GM12878 (cell line): ENCODE measurements around the gene MYMK. TPM values are rescaled to one million over a fixed set of nuclear protein-coding genes. Genes with fewer than 3 reads are reported as not detected.

Experiments used
- ATAC-seq: fragments of 200-7000 bp; cut with Tn5 transposase; 3 replicates; pipeline ENCODE4 v1.9.1; 2020; ENCODE audit warnings: mild to moderate bottlenecking, moderate library complexity
- BruUV-seq: library from RNA; stranded (reverse); fragments of 400-500 nt; replicated peaks from 2 replicates; lab custom pipeline; 2021; lab: Mats Ljungman, UMichigan
- CTCF ChIA-PET: fragments of 300-600 bp; sonication (Branson Sonifier 250); formaldehyde crosslinking; extraction: SDS; loops from one replicate; lab custom pipeline; 2021; ENCODE audit warnings: inconsistent platforms; lab: Yijun Ruan, JAX
- POLR2A ChIA-PET: fragments of 350-600 bp; formaldehyde crosslinking; extraction: SDS; loops from one replicate; lab custom pipeline; 2021; ENCODE audit warnings: inconsistent platforms; lab: Charles Lee
- RAD21 ChIA-PET: fragments of 300-600 bp; sonication (Branson Sonifier 250); formaldehyde crosslinking; loops from one replicate; lab custom pipeline; 2023; ENCODE audit warnings: antibody characterized with exemption; ENCODE audit not compliant: unreplicated experiment; lab: Charles Lee
- SMC1A ChIA-PET: fragments of 300-600 bp; sonication (Branson Sonifier 250); formaldehyde crosslinking; loops from one replicate; lab custom pipeline; 2023; ENCODE audit not compliant: unreplicated experiment, uncharacterized antibody; lab: Charles Lee
- DNase-seq: peaks from one replicate; pipeline ENCODE4 v3.0.0-alpha.2; 2011; ENCODE audit warnings: low read depth, low spot score
- FAIRE-seq: peaks from 3 replicates; lab custom pipeline; 2011; peaks lifted over from hg19 to GRCh38; lab: Jason Lieb, UNC
- H2AFZ ChIP-seq: 2 replicates; pipeline ENCODE4 v1.6.0; 2011; ENCODE audit warnings: low read depth, low read length, control low read depth; ENCODE audit not compliant: control insufficient read depth
- H3K27ac ChIP-seq: 2 replicates; pipeline ENCODE4 v1.5.1; 2011; ENCODE audit warnings: control low read depth; ENCODE audit not compliant: control insufficient read depth, insufficient read depth
- H3K27me3 ChIP-seq, 2 experiments: replicated peaks in 1 of 2; 2 replicates each; pipeline versions ENCODE4 v1.6.0 to v1.6.1; 2011; ENCODE audit warnings: low read length in 1 of 2; ENCODE audit not compliant: control insufficient read depth in 2 of 2, insufficient read depth in 2 of 2
- H3K36me3 ChIP-seq, 2 experiments: 2 replicates each; pipeline ENCODE4 v1.5.1; 2011; ENCODE audit warnings: low read length in 1 of 2; ENCODE audit not compliant: control insufficient read depth in 2 of 2, insufficient read depth in 2 of 2
- H3K4me1 ChIP-seq: 2 replicates; pipeline ENCODE4 v1.6.1; 2011; ENCODE audit warnings: mild to moderate bottlenecking, low read length, moderate library complexity, mixed read lengths; ENCODE audit not compliant: control insufficient read depth, insufficient read depth
- H3K4me2 ChIP-seq: 2 replicates; pipeline ENCODE4 v1.6.0; 2011; ENCODE audit warnings: control low read depth; ENCODE audit not compliant: control insufficient read depth, insufficient read depth
- H3K4me3 ChIP-seq: fragments of 200-600 bp; sonication (generic); 2 replicates; pipeline ENCODE4 v1.5.1; 2016
- H3K79me2 ChIP-seq: 2 replicates; pipeline ENCODE4 v1.6.0; 2011; ENCODE audit warnings: low read length; ENCODE audit not compliant: control insufficient read depth, insufficient read depth
- H3K9ac ChIP-seq: 2 replicates; pipeline ENCODE4 v1.8.0; 2011; ENCODE audit warnings: low read length, control low read depth, mixed read lengths; ENCODE audit not compliant: control insufficient read depth, insufficient read depth
- H3K9me3 ChIP-seq: replicated peaks from 3 replicates; pipeline ENCODE4 v1.5.1; 2011; ENCODE audit warnings: mild to moderate bottlenecking, low read length; ENCODE audit not compliant: control insufficient read depth, insufficient read depth
- H4K20me1 ChIP-seq: 2 replicates; pipeline ENCODE4 v1.6.0; 2011; ENCODE audit not compliant: control insufficient read depth, insufficient read depth
- BHLHE40 ChIP-seq, 2 experiments: fragments of 450-650 bp in 1 of 2; IDR thresholded peaks; 2 replicates each; pipeline ENCODE4 v1.6.1; 2011 to 2017; ENCODE audit warnings: low read depth in 2 of 2, borderline replicate concordance in 1 of 2, improper control_type of control experiment in 1 of 2, low read length in 1 of 2, mild to moderate bottlenecking in 1 of 2
- GABPA ChIP-seq: IDR thresholded peaks from 2 replicates; pipeline ENCODE4 v1.6.1; 2014; ENCODE audit warnings: antibody characterized with exemption, low read depth, mild to moderate bottlenecking, inconsistent platforms
- KLF5 ChIP-seq: fragments of 450-650 bp; IDR thresholded peaks from 2 replicates; pipeline ENCODE4 v1.6.1; 2014; ENCODE audit warnings: mild to moderate bottlenecking; ENCODE audit not compliant: partially characterized antibody
- MYB ChIP-seq: fragments of 150-350 bp; IDR thresholded peaks from 2 replicates; pipeline ENCODE4 v1.6.1; 2014; ENCODE audit warnings: mild to moderate bottlenecking, low read depth, low read length, borderline replicate concordance
- NFIC ChIP-seq: IDR thresholded peaks from 2 replicates; pipeline ENCODE4 v1.6.1; 2012; ENCODE audit warnings: low read depth, mild to moderate bottlenecking, inconsistent platforms, low read length, moderate library complexity
- NFXL1 ChIP-seq: fragments of 450-650 bp; IDR thresholded peaks from 2 replicates; pipeline ENCODE4 v1.6.1; 2017; ENCODE audit warnings: antibody characterized with exemption, mild to moderate bottlenecking, borderline replicate concordance
- NFYA ChIP-seq: IDR thresholded peaks from 2 replicates; pipeline ENCODE4 v1.6.1; 2011; ENCODE audit warnings: low read depth, mild to moderate bottlenecking, low read length, improper control_type of control experiment, borderline replicate concordance
- NR2C2 ChIP-seq: IDR thresholded peaks from 2 replicates; pipeline ENCODE4 v1.6.1; 2011; ENCODE audit warnings: borderline replicate concordance, low read depth; ENCODE audit not compliant: control insufficient read depth, insufficient read length
- POLR2AphosphoS5 ChIP-seq: IDR thresholded peaks from 2 replicates; pipeline ENCODE4 v1.6.1; 2011; ENCODE audit warnings: mild to moderate bottlenecking, low read length, inconsistent platforms
- POU2F2 ChIP-seq: IDR thresholded peaks from 3 replicates; pipeline ENCODE4 v1.6.1; 2011; ENCODE audit warnings: low read depth, mild to moderate bottlenecking, low read length, borderline replicate concordance
- WGBS: methylation state at CpG from one replicate; pipeline ENCODE4 v1.1.6; 2016; ENCODE audit warnings: low lambda C conversion rate; ENCODE audit not compliant: insufficient replicate concordance, insufficient coverage; ENCODE audit errors: missing lambda C conversion rate; 5-methylcytosine and 5-hydroxymethylcytosine counted together
- in situ Hi-C: fragments of 300-500 bp; cut with MboI; formaldehyde crosslinking; loops from 9 replicates; pipeline ENCODE4 v1.14.3; 2018; ENCODE audit warnings: mixed read lengths
- intact Hi-C: fragments of 100-400 bp; cut with micrococcal nuclease; formaldehyde crosslinking; loops from one replicate; pipeline ENCODE4 v1.14.2; 2022; ENCODE audit not compliant: unreplicated experiment
- polyA plus RNA-seq, 11 experiments: library from polyadenylated mRNA; depleted of rRNA in 4 of 11; unstranded in 6 of 11; stranded (reverse) in 5 of 11; fragments of >200 nt; fragmentation: Nextera tagmentation in 4 of 11; fragmentation: Illumina TruSeq in 1 of 11; extraction: Ambion mirVana in 4 of 11; extraction: Trizol in 1 of 11; gene quantifications; 1 replicate in 1 of 11; 2 replicates in 10 of 11; pipeline versions ENCODE4 v1.2.1 to v1.2.3, GENCODE V29; 2011 to 2016; ENCODE audit warnings: inconsistent platforms in 2 of 11, missing spikeins in 2 of 11, low read depth in 1 of 11
- total RNA-seq, 4 experiments: library from RNA; depleted of rRNA in 3 of 4; stranded (reverse); fragments of >200 nt in 3 of 4; fragmentation: Illumina TruSeq in 1 of 4; extraction: Trizol in 1 of 4; gene quantifications; 2 replicates each; pipeline versions ENCODE4 v1.2.1 to v1.2.3, GENCODE V29; 2013 to 2021
- TF ChIP-seq, protein P1 (sequence below): IDR thresholded peaks from 2 replicates; pipeline ENCODE4 v1.6.1; 2011; ENCODE audit warnings: borderline replicate concordance, low read depth, mild to moderate bottlenecking, moderate library complexity, low read length; ENCODE audit not compliant: insufficient read depth, poor library complexity, severe bottlenecking
- TF ChIP-seq, protein P2 (sequence below): fragments of 150-350 bp; IDR thresholded peaks from 2 replicates; pipeline ENCODE4 v1.6.1; 2016; ENCODE audit warnings: low read depth, low read length
- TF ChIP-seq, protein P3 (sequence below): fragments of 450-650 bp; IDR thresholded peaks from 2 replicates; pipeline ENCODE4 v1.6.1; 2017; ENCODE audit warnings: antibody characterized with exemption, mild to moderate bottlenecking, moderate library complexity

MYMK gene
- total and polyA plus RNA-seq, 10 of the 15 experiments (the other 5 are each of a cell fraction or from before 2014, with no cell fraction given): not detected

DNA sequence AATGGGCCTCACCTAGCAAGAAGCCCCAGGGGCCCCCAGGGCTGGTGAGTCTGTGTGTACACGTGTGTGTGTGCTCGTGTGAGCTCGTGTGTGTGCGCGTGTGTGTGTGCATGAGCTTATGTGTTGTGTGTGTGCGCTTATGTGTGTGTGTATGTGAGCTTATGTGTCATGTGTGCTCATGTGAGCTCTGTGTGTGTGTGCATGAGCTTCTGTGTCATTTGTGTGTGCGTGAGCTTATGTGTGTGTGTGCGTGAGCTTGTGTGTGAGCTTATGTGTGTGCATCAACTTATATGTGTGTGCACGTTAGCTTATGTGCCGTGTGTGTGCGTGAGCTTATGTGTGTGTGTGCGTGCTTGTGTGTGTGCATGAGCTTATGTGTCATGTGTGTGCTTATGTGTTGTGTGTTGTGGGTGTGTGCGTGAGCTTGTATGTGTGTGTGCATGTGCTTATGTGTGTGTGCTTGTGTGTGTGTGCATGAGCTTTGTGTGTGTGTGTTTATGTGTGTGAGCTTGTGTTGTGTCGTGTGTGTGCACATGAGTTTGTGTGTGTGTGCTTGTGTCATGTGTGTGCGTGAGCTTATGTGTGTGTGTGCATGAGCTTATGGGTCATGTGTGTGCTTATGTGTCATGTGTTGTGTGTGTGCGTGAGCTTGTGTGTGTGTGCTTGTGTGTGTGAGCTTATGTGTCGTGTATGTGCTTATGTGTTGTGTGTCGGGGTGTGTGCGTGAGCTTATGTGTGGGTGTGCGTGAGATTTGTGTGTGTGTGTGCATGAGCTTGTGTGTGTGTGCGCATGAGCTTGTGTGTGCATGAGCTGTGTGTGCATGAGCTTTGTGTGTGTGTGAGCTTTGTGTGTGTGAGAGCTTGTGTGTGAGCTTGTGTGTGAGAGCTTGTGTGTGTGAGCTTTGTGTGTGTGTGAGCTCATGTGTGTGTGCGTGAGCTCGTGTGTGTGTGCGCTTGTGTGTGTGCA, 29.1 kb downstream of the MYMK start:
- peak; percentile 72 for FAIRE-seq
- POLR2A ChIA-PET: no interaction called here
- in situ Hi-C loops: no loop called here

More for the DNA sequence above, 29.1 kb downstream of the MYMK start:
- DNase-seq: no peak
- no peaks in the 10 kb centered on the region for H3K9me3 ChIP-seq
- 81% methylated on average over 24 of the region's 24 CpGs for WGBS
- no peak overlapping the region for H3K9ac ChIP-seq
- intact Hi-C loops: no loop called here
- no peak for ATAC-seq
- H4K20me1 ChIP-seq: no peaks in the 10 kb centered on the region
- peaks cover 0 to 1% of the 10 kb centered on the region in 2 experiments; a peak in 1 of 4 replicates for H3K27me3 ChIP-seq
- ChIA-PET RAD21 (interaction anchor here (1.3 kb wide), 1 partner anchor 18 kb away, joined by 3 read pairs; no protein-coding TSS in a partner anchor), CTCF (interaction anchor here (0.7 to 2.1 kb wide), 5 partner anchors 9 to 314 kb away, joined by 3 to 5 read pairs (median 4); no protein-coding TSS in a partner anchor), SMC1A (interaction anchor here (1.5 kb wide), 1 partner anchor 9 kb away, joined by 3 read pairs; no protein-coding TSS in a partner anchor)
- H3K4me2 ChIP-seq: no peak overlapping the region
- no TSS peak for BruUV-seq
- H3K36me3 ChIP-seq: no peaks in the 10 kb centered on the region
- no peak overlapping the region for H2AFZ ChIP-seq
- no peak overlapping the region for H3K27ac ChIP-seq
- no peak overlapping the region for H3K4me3 ChIP-seq
- no peaks in the 10 kb centered on the region for H3K79me2 ChIP-seq
- H3K4me1 ChIP-seq: no peaks in the 10 kb centered on the region
- TF ChIP-seq, protein P1, sequence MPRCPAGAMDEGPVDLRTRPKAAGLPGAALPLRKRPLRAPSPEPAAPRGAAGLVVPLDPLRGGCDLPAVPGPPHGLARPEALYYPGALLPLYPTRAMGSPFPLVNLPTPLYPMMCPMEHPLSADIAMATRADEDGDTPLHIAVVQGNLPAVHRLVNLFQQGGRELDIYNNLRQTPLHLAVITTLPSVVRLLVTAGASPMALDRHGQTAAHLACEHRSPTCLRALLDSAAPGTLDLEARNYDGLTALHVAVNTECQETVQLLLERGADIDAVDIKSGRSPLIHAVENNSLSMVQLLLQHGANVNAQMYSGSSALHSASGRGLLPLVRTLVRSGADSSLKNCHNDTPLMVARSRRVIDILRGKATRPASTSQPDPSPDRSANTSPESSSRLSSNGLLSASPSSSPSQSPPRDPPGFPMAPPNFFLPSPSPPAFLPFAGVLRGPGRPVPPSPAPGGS: peak; percentile 91
- no peak for TF ChIP-seq MYB
- TF ChIP-seq, protein P2, sequence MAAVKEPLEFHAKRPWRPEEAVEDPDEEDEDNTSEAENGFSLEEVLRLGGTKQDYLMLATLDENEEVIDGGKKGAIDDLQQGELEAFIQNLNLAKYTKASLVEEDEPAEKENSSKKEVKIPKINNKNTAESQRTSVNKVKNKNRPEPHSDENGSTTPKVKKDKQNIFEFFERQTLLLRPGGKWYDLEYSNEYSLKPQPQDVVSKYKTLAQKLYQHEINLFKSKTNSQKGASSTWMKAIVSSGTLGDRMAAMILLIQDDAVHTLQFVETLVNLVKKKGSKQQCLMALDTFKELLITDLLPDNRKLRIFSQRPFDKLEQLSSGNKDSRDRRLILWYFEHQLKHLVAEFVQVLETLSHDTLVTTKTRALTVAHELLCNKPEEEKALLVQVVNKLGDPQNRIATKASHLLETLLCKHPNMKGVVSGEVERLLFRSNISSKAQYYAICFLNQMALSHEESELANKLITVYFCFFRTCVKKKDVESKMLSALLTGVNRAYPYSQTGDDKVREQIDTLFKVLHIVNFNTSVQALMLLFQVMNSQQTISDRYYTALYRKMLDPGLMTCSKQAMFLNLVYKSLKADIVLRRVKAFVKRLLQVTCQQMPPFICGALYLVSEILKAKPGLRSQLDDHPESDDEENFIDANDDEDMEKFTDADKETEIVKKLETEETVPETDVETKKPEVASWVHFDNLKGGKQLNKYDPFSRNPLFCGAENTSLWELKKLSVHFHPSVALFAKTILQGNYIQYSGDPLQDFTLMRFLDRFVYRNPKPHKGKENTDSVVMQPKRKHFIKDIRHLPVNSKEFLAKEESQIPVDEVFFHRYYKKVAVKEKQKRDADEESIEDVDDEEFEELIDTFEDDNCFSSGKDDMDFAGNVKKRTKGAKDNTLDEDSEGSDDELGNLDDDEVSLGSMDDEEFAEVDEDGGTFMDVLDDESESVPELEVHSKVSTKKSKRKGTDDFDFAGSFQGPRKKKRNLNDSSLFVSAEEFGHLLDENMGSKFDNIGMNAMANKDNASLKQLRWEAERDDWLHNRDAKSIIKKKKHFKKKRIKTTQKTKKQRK: no peak
- no peak for TF ChIP-seq POLR2AphosphoS5
- TF ChIP-seq, protein P3, sequence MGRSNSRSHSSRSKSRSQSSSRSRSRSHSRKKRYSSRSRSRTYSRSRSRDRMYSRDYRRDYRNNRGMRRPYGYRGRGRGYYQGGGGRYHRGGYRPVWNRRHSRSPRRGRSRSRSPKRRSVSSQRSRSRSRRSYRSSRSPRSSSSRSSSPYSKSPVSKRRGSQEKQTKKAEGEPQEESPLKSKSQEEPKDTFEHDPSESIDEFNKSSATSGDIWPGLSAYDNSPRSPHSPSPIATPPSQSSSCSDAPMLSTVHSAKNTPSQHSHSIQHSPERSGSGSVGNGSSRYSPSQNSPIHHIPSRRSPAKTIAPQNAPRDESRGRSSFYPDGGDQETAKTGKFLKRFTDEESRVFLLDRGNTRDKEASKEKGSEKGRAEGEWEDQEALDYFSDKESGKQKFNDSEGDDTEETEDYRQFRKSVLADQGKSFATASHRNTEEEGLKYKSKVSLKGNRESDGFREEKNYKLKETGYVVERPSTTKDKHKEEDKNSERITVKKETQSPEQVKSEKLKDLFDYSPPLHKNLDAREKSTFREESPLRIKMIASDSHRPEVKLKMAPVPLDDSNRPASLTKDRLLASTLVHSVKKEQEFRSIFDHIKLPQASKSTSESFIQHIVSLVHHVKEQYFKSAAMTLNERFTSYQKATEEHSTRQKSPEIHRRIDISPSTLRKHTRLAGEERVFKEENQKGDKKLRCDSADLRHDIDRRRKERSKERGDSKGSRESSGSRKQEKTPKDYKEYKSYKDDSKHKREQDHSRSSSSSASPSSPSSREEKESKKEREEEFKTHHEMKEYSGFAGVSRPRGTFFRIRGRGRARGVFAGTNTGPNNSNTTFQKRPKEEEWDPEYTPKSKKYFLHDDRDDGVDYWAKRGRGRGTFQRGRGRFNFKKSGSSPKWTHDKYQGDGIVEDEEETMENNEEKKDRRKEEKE: no peak
- no peak for TF ChIP-seq POU2F2
- TF ChIP-seq KLF5: no peak
- peak; percentile 30; the same call in 1 of the 2 replicates for TF ChIP-seq NFIC
- no peak for TF ChIP-seq NFYA
- no peak for TF ChIP-seq BHLHE40 (IDR thresholded peaks at IDR 0.05; ENCODE audit: borderline replicate concordance in 1 of 2, low read depth in 2 of 2, low read length in 1 of 2)
- no peak for TF ChIP-seq GABPA
- no peak for TF ChIP-seq NFXL1
- TF ChIP-seq NR2C2: peak; percentile 33
